GM12878 (cell line): ENCODE results near the gene EIF5A. TPM values are rescaled to one million over a fixed set of nuclear protein-coding genes. Genes with fewer than 3 reads are reported as not detected.

Source experiments
- ATAC-seq: fragments of 200-7000 bp; cut with Tn5 transposase; 3 replicates; pipeline ENCODE4 v1.9.1; 2020; ENCODE audit warnings: mild to moderate bottlenecking, moderate library complexity
- BruUV-seq: library from RNA; stranded (reverse); fragments of 400-500 nt; replicated peaks from 2 replicates; lab custom pipeline; 2021; lab: Mats Ljungman, UMichigan
- CTCF ChIA-PET: fragments of 300-600 bp; sonication (Branson Sonifier 250); formaldehyde crosslinking; extraction: SDS; loops from one replicate; lab custom pipeline; 2021; ENCODE audit warnings: inconsistent platforms; lab: Yijun Ruan, JAX
- POLR2A ChIA-PET: fragments of 350-600 bp; formaldehyde crosslinking; extraction: SDS; loops from one replicate; lab custom pipeline; 2021; ENCODE audit warnings: inconsistent platforms; lab: Charles Lee
- RAD21 ChIA-PET: fragments of 300-600 bp; sonication (Branson Sonifier 250); formaldehyde crosslinking; loops from one replicate; lab custom pipeline; 2023; ENCODE audit warnings: antibody characterized with exemption; ENCODE audit not compliant: unreplicated experiment; lab: Charles Lee
- SMC1A ChIA-PET: fragments of 300-600 bp; sonication (Branson Sonifier 250); formaldehyde crosslinking; loops from one replicate; lab custom pipeline; 2023; ENCODE audit not compliant: unreplicated experiment, uncharacterized antibody; lab: Charles Lee
- DNase-seq: peaks from one replicate; pipeline ENCODE4 v3.0.0-alpha.2; 2011; ENCODE audit warnings: low read depth, low spot score
- FAIRE-seq: peaks from 3 replicates; lab custom pipeline; 2011; peaks lifted over from hg19 to GRCh38; lab: Jason Lieb, UNC
- H2AFZ ChIP-seq: 2 replicates; pipeline ENCODE4 v1.6.0; 2011; ENCODE audit warnings: low read depth, low read length, control low read depth; ENCODE audit not compliant: control insufficient read depth
- H3K27ac ChIP-seq: 2 replicates; pipeline ENCODE4 v1.5.1; 2011; ENCODE audit warnings: control low read depth; ENCODE audit not compliant: control insufficient read depth, insufficient read depth
- H3K27me3 ChIP-seq, 2 experiments: replicated peaks in 1 of 2; 2 replicates each; pipeline versions ENCODE4 v1.6.0 to v1.6.1; 2011; ENCODE audit warnings: low read length in 1 of 2; ENCODE audit not compliant: control insufficient read depth in 2 of 2, insufficient read depth in 2 of 2
- H3K36me3 ChIP-seq, 2 experiments: 2 replicates each; pipeline ENCODE4 v1.5.1; 2011; ENCODE audit warnings: low read length in 1 of 2; ENCODE audit not compliant: control insufficient read depth in 2 of 2, insufficient read depth in 2 of 2
- H3K4me1 ChIP-seq: 2 replicates; pipeline ENCODE4 v1.6.1; 2011; ENCODE audit warnings: mild to moderate bottlenecking, low read length, moderate library complexity, mixed read lengths; ENCODE audit not compliant: control insufficient read depth, insufficient read depth
- H3K4me2 ChIP-seq: 2 replicates; pipeline ENCODE4 v1.6.0; 2011; ENCODE audit warnings: control low read depth; ENCODE audit not compliant: control insufficient read depth, insufficient read depth
- H3K4me3 ChIP-seq: fragments of 200-600 bp; sonication (generic); 2 replicates; pipeline ENCODE4 v1.5.1; 2016
- H3K79me2 ChIP-seq: 2 replicates; pipeline ENCODE4 v1.6.0; 2011; ENCODE audit warnings: low read length; ENCODE audit not compliant: control insufficient read depth, insufficient read depth
- H3K9ac ChIP-seq: 2 replicates; pipeline ENCODE4 v1.8.0; 2011; ENCODE audit warnings: low read length, control low read depth, mixed read lengths; ENCODE audit not compliant: control insufficient read depth, insufficient read depth
- H3K9me3 ChIP-seq: replicated peaks from 3 replicates; pipeline ENCODE4 v1.5.1; 2011; ENCODE audit warnings: mild to moderate bottlenecking, low read length; ENCODE audit not compliant: control insufficient read depth, insufficient read depth
- H4K20me1 ChIP-seq: 2 replicates; pipeline ENCODE4 v1.6.0; 2011; ENCODE audit not compliant: control insufficient read depth, insufficient read depth
- ATF7 ChIP-seq: fragments of 450-650 bp; IDR thresholded peaks from 2 replicates; pipeline ENCODE4 v1.6.1; 2016; ENCODE audit warnings: low read depth, mild to moderate bottlenecking
- BCL11A ChIP-seq: IDR thresholded peaks from 2 replicates; pipeline ENCODE4 v1.6.1; 2011; ENCODE audit warnings: low read depth, low read length
- CBFB ChIP-seq: IDR thresholded peaks from 2 replicates; pipeline ENCODE4 v1.6.1; 2016; ENCODE audit warnings: antibody characterized with exemption, low read depth
- CBX5 ChIP-seq: sonication (generic); IDR thresholded peaks from 2 replicates; pipeline ENCODE4 v1.6.1; 2016; ENCODE audit warnings: low read depth, moderate library complexity, mild to moderate bottlenecking, inconsistent platforms
- CHD4 ChIP-seq: fragments of 200-600 bp; sonication (generic); IDR thresholded peaks from 2 replicates; pipeline ENCODE4 v1.6.1; 2016; ENCODE audit warnings: mild to moderate bottlenecking
- CREB1 ChIP-seq: IDR thresholded peaks from 2 replicates; pipeline ENCODE4 v1.6.1; 2012; ENCODE audit warnings: low read depth, mild to moderate bottlenecking, inconsistent platforms
- EGR1 ChIP-seq, 2 experiments: IDR thresholded peaks; 1 replicate in 1 of 2; 2 replicates in 1 of 2; pipeline ENCODE4 v1.6.1; 2011 to 2012; ENCODE audit warnings: low read depth in 2 of 2, low read length in 2 of 2, borderline replicate concordance in 1 of 2, mild to moderate bottlenecking in 1 of 2, moderate library complexity in 1 of 2
- ESRRA ChIP-seq: IDR thresholded peaks from 2 replicates; pipeline ENCODE4 v1.6.1; 2012; ENCODE audit warnings: mild to moderate bottlenecking, low read length, improper control_type of control experiment
- KLF5 ChIP-seq: fragments of 450-650 bp; IDR thresholded peaks from 2 replicates; pipeline ENCODE4 v1.6.1; 2014; ENCODE audit warnings: mild to moderate bottlenecking; ENCODE audit not compliant: partially characterized antibody
- LARP7 ChIP-seq: fragments of 450-650 bp; IDR thresholded peaks from 2 replicates; pipeline ENCODE4 v1.6.1; 2017; ENCODE audit warnings: mild to moderate bottlenecking
- POU2F2 ChIP-seq: IDR thresholded peaks from 3 replicates; pipeline ENCODE4 v1.6.1; 2011; ENCODE audit warnings: low read depth, mild to moderate bottlenecking, low read length, borderline replicate concordance
- RAD21 ChIP-seq: IDR thresholded peaks from 2 replicates; pipeline ENCODE4 v1.6.1; 2011; ENCODE audit warnings: mild to moderate bottlenecking, low read depth, low read length, moderate library complexity; ENCODE audit not compliant: insufficient read depth
- RAD51 ChIP-seq: fragments of 450-650 bp; IDR thresholded peaks from 2 replicates; pipeline ENCODE4 v1.6.1; 2016; ENCODE audit warnings: moderate library complexity, mild to moderate bottlenecking, inconsistent platforms
- RB1 ChIP-seq: fragments of 450-650 bp; formaldehyde crosslinking; IDR thresholded peaks from 2 replicates; pipeline ENCODE4 v1.6.1; 2017; ENCODE audit warnings: mild to moderate bottlenecking, borderline replicate concordance
- SP1 ChIP-seq: IDR thresholded peaks from one replicate; pipeline ENCODE4 v1.6.1; 2011; ENCODE audit warnings: low read depth, low read length
- STAT1 ChIP-seq: fragments of 450-650 bp; conservative IDR thresholded peaks from 2 replicates; pipeline ENCODE4 v1.6.1; 2014; ENCODE audit warnings: antibody characterized with exemption, mild to moderate bottlenecking
- ZSCAN29 ChIP-seq: fragments of 450-650 bp; IDR thresholded peaks from 2 replicates; pipeline ENCODE4 v1.6.1; 2017; ENCODE audit warnings: mild to moderate bottlenecking, moderate library complexity
- WGBS: methylation state at CpG from one replicate; pipeline ENCODE4 v1.1.6; 2016; ENCODE audit warnings: low lambda C conversion rate; ENCODE audit not compliant: insufficient replicate concordance, insufficient coverage; ENCODE audit errors: missing lambda C conversion rate; 5-methylcytosine and 5-hydroxymethylcytosine counted together
- in situ Hi-C: fragments of 300-500 bp; cut with MboI; formaldehyde crosslinking; loops from 9 replicates; pipeline ENCODE4 v1.14.3; 2018; ENCODE audit warnings: mixed read lengths
- intact Hi-C: fragments of 100-400 bp; cut with micrococcal nuclease; formaldehyde crosslinking; loops from one replicate; pipeline ENCODE4 v1.14.2; 2022; ENCODE audit not compliant: unreplicated experiment
- polyA plus RNA-seq, 11 experiments: library from polyadenylated mRNA; depleted of rRNA in 4 of 11; unstranded in 6 of 11; stranded (reverse) in 5 of 11; fragments of >200 nt; fragmentation: Nextera tagmentation in 4 of 11; fragmentation: Illumina TruSeq in 1 of 11; extraction: Ambion mirVana in 4 of 11; extraction: Trizol in 1 of 11; gene quantifications; 1 replicate in 1 of 11; 2 replicates in 10 of 11; pipeline versions ENCODE4 v1.2.1 to v1.2.3, GENCODE V29; 2011 to 2016; ENCODE audit warnings: inconsistent platforms in 2 of 11, missing spikeins in 2 of 11, low read depth in 1 of 11
- total RNA-seq, 4 experiments: library from RNA; depleted of rRNA in 3 of 4; stranded (reverse); fragments of >200 nt in 3 of 4; fragmentation: Illumina TruSeq in 1 of 4; extraction: Trizol in 1 of 4; gene quantifications; 2 replicates each; pipeline versions ENCODE4 v1.2.1 to v1.2.3, GENCODE V29; 2013 to 2021

The EIF5A gene
- total and polyA plus RNA-seq, 10 of the 15 experiments (the other 5 are each of a cell fraction or from before 2014, with no cell fraction given), result 26.5 to 1,792 (median 944) TPM

GRCh38 chr17:7306911-7307685 lies at the start of gene EIF5A (continued):
- no peak for TF ChIP-seq RAD51
- no peak for TF ChIP-seq LARP7
- TF ChIP-seq CHD4, result no peak
- 0 out of 2 replicates have a peak, but pooled peaks have one; percentile 65 for TF ChIP-seq ATF7
- no peak for TF ChIP-seq BCL11A
- peak; percentile 20 for TF ChIP-seq SP1
- peak; percentile 90 for TF ChIP-seq CREB1
- TF ChIP-seq STAT1, result no peak
- TF ChIP-seq KLF5, result peak; percentile 14
- TF ChIP-seq CBX5, result no peak
- peak; percentile 23; the same call in 1 of the 3 replicates for TF ChIP-seq POU2F2

- no peak overlapping the region for H3K9ac ChIP-seq
- POLR2A ChIA-PET, result interaction anchor here (1.0 kb wide), 1 partner anchor 17 kb away, joined by 3 read pairs; no protein-coding TSS in a partner anchor
- peaks cover 3 to 5% of the 10 kb centered on the region in 2 experiments; a peak in 2 of 4 replicates for H3K27me3 ChIP-seq
- SMC1A ChIA-PET, result interaction anchor here (1.4 kb wide), 1 partner anchor 10 kb away, joined by 5 read pairs; no protein-coding TSS in a partner anchor
- no peak for FAIRE-seq
- no peaks in the 10 kb centered on the region for H3K9me3 ChIP-seq
- no TSS peak for BruUV-seq
- RAD21 ChIA-PET, result no interaction called here
- no peak overlapping the region for H3K27ac ChIP-seq
- CTCF ChIA-PET, result interaction anchor here (0.7 kb wide), 1 partner anchor 23 kb away, joined by 3 read pairs; no protein-coding TSS in a partner anchor
- H3K4me1 ChIP-seq, result peaks cover 17% of the 10 kb centered on the region
- intact Hi-C loops, result no loop called here
- WGBS, result 92% methylated on average over 7 of the region's 7 CpGs
- peaks cover 2 to 13% of the 10 kb centered on the region in 2 experiments; a peak in 2 of 4 replicates for H3K36me3 ChIP-seq
- ATAC-seq, result no peak
- DNase-seq, result no peak
- in situ Hi-C loops, result no loop called here
- TF ChIP-seq EGR1 (IDR thresholded peaks at IDR 0.05; ENCODE audit: borderline replicate concordance in 1 of 2, low read depth in 2 of 2, low read length in 2 of 2) (no peak), RAD21 (no peak), ESRRA (no peak), CREB1 (no peak), ZSCAN29 (no peak), CBFB (no peak), RB1 (no peak)
- H3K4me3 ChIP-seq, result no peak overlapping the region
- no peak overlapping the region for H3K4me2 ChIP-seq
- no peaks in the 10 kb centered on the region for H4K20me1 ChIP-seq
- no peak overlapping the region for H2AFZ ChIP-seq
- no peaks in the 10 kb centered on the region for H3K79me2 ChIP-seq
These were observed 48.5 kb upstream of the EIF5A start for GRCh38 chr17:7258731-7259554.
